Right lobe of liver (tissue), 6 donors: Measurements from ENCODE around the gene PFKFB3. TPM values are rescaled to one million over a fixed set of nuclear protein-coding genes. Genes with fewer than 3 reads are reported as not detected.
"Not testable (repeated sequence)": the region's sequence is repeated elsewhere in the genome, so short reads cannot be mapped to it uniquely, and the experiment has no call there.

Source experiments
- ATAC-seq, 4 donors: fragments of 200-7000 bp; cut with Tn5 transposase; one replicate each; pipeline ENCODE4 v1.9.1; 2020; ENCODE audit warnings: mild to moderate bottlenecking in 4 of 4, moderate library complexity in 4 of 4
- DNase-seq, 3 donors: peaks; one replicate each; pipeline ENCODE4 v3.0.0-alpha.2; 2020
- H3K27ac ChIP-seq, 3 donors: fragments of 200-600 bp; one replicate each; pipeline ENCODE4 v1.8.0; 2022
- H3K27me3 ChIP-seq, 2 donors: fragments of 200-600 bp; one replicate each; pipeline ENCODE4 v1.8.0; 2022
- H3K36me3 ChIP-seq, 4 donors: fragments of 200-600 bp; sonication (generic) in 1 of 4; one replicate each; pipeline versions ENCODE4 v1.5.1 to v1.8.0; 2017 to 2022; ENCODE audit warnings: control low read depth in 1 of 4
- H3K4me1 ChIP-seq, 4 donors: fragments of 200-600 bp; sonication (generic) in 1 of 4; one replicate each; pipeline versions ENCODE4 v1.5.1 to v1.8.0; 2017 to 2022; ENCODE audit warnings: control low read depth in 1 of 4
- H3K4me3 ChIP-seq, 3 donors: fragments of 200-600 bp; one replicate each; pipeline ENCODE4 v1.8.0; 2022
- H3K9me3 ChIP-seq, 4 donors: fragments of 200-600 bp; sonication (generic) in 1 of 4; one replicate each; pipeline versions ENCODE4 v1.5.1 to v1.8.0; 2017 to 2022; ENCODE audit warnings: control low read depth in 1 of 4
- CTCF ChIP-seq, 4 donors: fragments of 200-600 bp in 3 of 4; fragments of 450-650 bp in 1 of 4; IDR thresholded peaks; one replicate each; pipeline versions ENCODE4 v1.5.1 to v1.8.0; 2016 to 2022; ENCODE audit warnings: antibody characterized with exemption in 4 of 4, mild to moderate bottlenecking in 2 of 4
- POLR2A ChIP-seq: fragments of 450-650 bp; IDR thresholded peaks from one replicate; pipeline ENCODE4 v1.6.1; 2017; ENCODE audit warnings: antibody characterized with exemption, mild to moderate bottlenecking
- WGBS: methylation state at CpG from one replicate; pipeline ENCODE4 v1.1.6; 2018; ENCODE audit warnings: low coverage, low lambda C conversion rate; ENCODE audit not compliant: insufficient coverage; ENCODE audit errors: missing lambda C conversion rate; 5-methylcytosine and 5-hydroxymethylcytosine counted together
- intact Hi-C, 2 donors: fragments of 100-400 bp; cut with DNase I; formaldehyde crosslinking; loops; one replicate each; pipeline versions ENCODE4 v1.11.2 to v1.14.1; 2022
- total RNA-seq, 6 experiments: library from RNA; depleted of rRNA in 2 of 6; stranded (reverse); fragments of >200 nt in 2 of 6; fragmentation: NEBNext Ultra II Directional in 3 of 6; extraction: Animal tissue kit (Norgen Biotek cat#: 25700) in 3 of 6; gene quantifications; one replicate each; pipeline versions ENCODE4 v1.1.0 to v1.2.4, GENCODE V29; 2016 to 2023
- donor health status: DM: no; HTN: yes; CAD: no.
- donor health status: DM: no; HTN: no; CAD: no.
- donor health status: DM: no; HTN: no; CAD: no.
- donor health status: DM: no; HTN: yes; CAD: no.
- donor health status: DM: no; HTN: yes; CAD: no.

PFKFB3 gene
- total RNA-seq, 6 experiments from 2014 or later: 6.8 to 57.8 (median 20.8) TPM

GRCh38 chr10:6191569-6191968 is 11.2 kb upstream of the PFKFB3 start:
- Histone ChIP-seq H3K9me3 (no peaks in the 10 kb centered on the region), H3K4me3 (no peak overlapping the region), H3K27me3 (no peaks in the 10 kb centered on the region), H3K4me1 (peaks cover 0 to 14% (median 7%) of the 10 kb centered on the region in 4 donors), H3K27ac (peak overlapping the region; percentile 41 to 87 (median 55)), H3K36me3 (no peaks in the 10 kb centered on the region)
- 76% methylated on average over 10 of the region's 19 CpGs for WGBS
- ATAC-seq: no peak
- TF ChIP-seq POLR2A: no peak
- DNase-seq: no peak
- intact Hi-C loops: no loop called here

GRCh38 chr10:6193342-6193741 is 9.4 kb upstream of the PFKFB3 start:
- DNase-seq, ATAC-seq, intact Hi-C loops, H3K9me3 ChIP-seq, H3K4me3 ChIP-seq, H3K27me3 ChIP-seq, H3K36me3 ChIP-seq: not testable (repeated sequence)
- WGBS: 91% methylated on average over 5 of the region's 5 CpGs
- peak overlapping the region in 1 of 3 donors; percentile 78 for H3K27ac ChIP-seq
- H3K4me1 ChIP-seq: peaks cover 0 to 15% (median 7%) of the 10 kb centered on the region in 4 donors

- TF ChIP-seq CTCF (IDR thresholded peaks at IDR 0.05) (no peak), POLR2A (no peak)
- peaks cover 0 to 25% (median 7%) of the 10 kb centered on the region in 4 donors for H3K4me1 ChIP-seq
- no peaks in the 10 kb centered on the region for H3K9me3 ChIP-seq
- WGBS: 93% methylated on average over 5 of the region's 6 CpGs
- no peaks in the 10 kb centered on the region for H3K36me3 ChIP-seq
- H3K27me3 ChIP-seq: no peaks in the 10 kb centered on the region
- intact Hi-C loops: no loop called here
- H3K4me3 ChIP-seq: no peak overlapping the region
- ATAC-seq (no peak), DNase-seq (no peak)
- H3K27ac ChIP-seq: no peak overlapping the region
Observed at GRCh38 chr10:6194311-6194710, 8.4 kb upstream of the PFKFB3 start.

- no peaks in the 10 kb centered on the region for H3K27me3 ChIP-seq
- intact Hi-C loops: no loop called here
- no peaks in the 10 kb centered on the region for H3K9me3 ChIP-seq
- H3K27ac ChIP-seq: peak overlapping the region in 2 of 3 donors; percentile 0 to 24
- no peak for TF ChIP-seq POLR2A
- no peak overlapping the region for H3K4me3 ChIP-seq
- H3K4me1 ChIP-seq: peaks cover 0 to 36% (median 12%) of the 10 kb centered on the region in 4 donors
- H3K36me3 ChIP-seq: no peaks in the 10 kb centered on the region
- WGBS: no CpG with 5 or more reads among the region's 6 CpGs
- peak in 1 of 3 donors; percentile 18 for DNase-seq
- no peak for ATAC-seq
Observed at GRCh38 chr10:6195376-6195775, 7.4 kb upstream of the PFKFB3 start.

- Histone ChIP-seq H3K9me3 (no peaks in the 10 kb centered on the region), H3K27me3 (no peaks in the 10 kb centered on the region), H3K4me1 (peaks cover 0 to 38% (median 12%) of the 10 kb centered on the region in 4 donors), H3K4me3 (no peak overlapping the region), H3K27ac (peak overlapping the region; percentile 0 to 51 (median 43)), H3K36me3 (no peaks in the 10 kb centered on the region)
- intact Hi-C loops: no loop called here
- TF ChIP-seq CTCF (IDR thresholded peaks at IDR 0.05) (no peak), POLR2A (no peak)
- no peak for DNase-seq
- no peak for ATAC-seq
- 51% methylated on average over 6 of the region's 9 CpGs for WGBS
Observed at GRCh38 chr10:6195846-6196245, 6.9 kb upstream of the PFKFB3 start.

GRCh38 chr10:6196524-6196923 is 6.2 kb upstream of the PFKFB3 start:
- H3K27me3 ChIP-seq, DNase-seq, H3K36me3 ChIP-seq, intact Hi-C loops, ATAC-seq, H3K9me3 ChIP-seq, H3K4me3 ChIP-seq: not testable (repeated sequence)
- H3K27ac ChIP-seq: peak overlapping the region in 2 of 3 donors; percentile 43 to 51
- 96% methylated on average over 2 of the region's 6 CpGs for WGBS
- peaks cover 0 to 36% (median 9%) of the 10 kb centered on the region in 4 donors for H3K4me1 ChIP-seq

GRCh38 chr10:6197321-6197720 is 5.4 kb upstream of the PFKFB3 start:
- Histone ChIP-seq H3K4me1 (peaks cover 0 to 41% (median 11%) of the 10 kb centered on the region in 4 donors), H3K36me3 (no peaks in the 10 kb centered on the region), H3K27ac (peak overlapping the region in 2 of 3 donors; percentile 43 to 51), H3K27me3 (no peaks in the 10 kb centered on the region), H3K9me3 (no peaks in the 10 kb centered on the region), H3K4me3 (no peak overlapping the region)
- TF ChIP-seq CTCF (IDR thresholded peaks at IDR 0.05) (no peak), POLR2A (no peak)
- 25% methylated on average over 2 of the region's 2 CpGs for WGBS
- intact Hi-C loops: no loop called here
- DNase-seq: no peak
- no peak for ATAC-seq
